NCI-H146 treated with DMSO at 0.1 percent for 48 hours (cell line): Measurements from ENCODE around the gene SETBP1.
A peak's percentile ranks its signal among the peaks of the same experiment; 100 is the strongest.

ENCODE experiments used
- DNase-seq: peaks from one replicate; lab custom pipeline; 2025; ENCODE audit not compliant: unreplicated experiment; lab: John Stamatoyannopoulos, UW

Gene SETBP1

DNA sequence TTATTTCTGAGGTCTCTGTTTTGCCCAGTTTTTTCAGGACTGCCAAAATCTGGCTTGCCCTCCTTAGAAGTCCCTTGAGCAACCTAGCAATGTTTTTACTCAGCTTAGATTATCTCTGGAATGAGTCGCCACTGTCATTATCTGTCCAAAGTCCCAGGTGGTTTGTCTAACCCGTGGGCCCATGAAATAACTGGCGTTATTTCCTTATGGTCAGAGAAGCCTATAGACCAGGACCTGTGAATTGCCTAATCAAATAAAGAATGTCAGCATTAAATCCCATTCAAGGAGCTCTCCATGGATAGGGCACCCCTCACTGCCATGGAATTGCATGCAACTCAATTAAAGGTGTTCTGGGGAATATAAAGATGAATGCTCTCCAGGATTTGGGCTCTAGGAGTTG lies 373.9 kb downstream of the SETBP1 start:
- DNase-seq, result no peak

DNA sequence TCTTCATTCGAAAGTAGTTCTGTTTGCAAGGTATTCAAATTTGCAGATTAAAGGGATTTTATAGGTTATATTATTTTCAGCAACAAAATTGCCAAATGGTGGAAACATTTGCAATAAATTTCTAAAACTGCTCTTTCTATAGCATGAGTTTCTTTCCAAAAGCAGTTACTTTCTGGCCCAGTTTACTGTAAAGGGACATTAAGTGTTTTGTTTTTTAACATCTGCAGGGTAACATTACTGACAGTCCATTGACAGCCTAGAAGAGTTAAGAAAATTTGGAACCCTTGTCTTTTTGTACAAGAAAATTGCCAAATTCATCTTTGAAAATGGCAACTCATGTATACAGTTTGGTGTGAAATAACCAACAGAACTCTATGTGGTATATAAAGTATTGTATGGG lies 375.1 kb downstream of the SETBP1 start:
- no peak for DNase-seq

DNA sequence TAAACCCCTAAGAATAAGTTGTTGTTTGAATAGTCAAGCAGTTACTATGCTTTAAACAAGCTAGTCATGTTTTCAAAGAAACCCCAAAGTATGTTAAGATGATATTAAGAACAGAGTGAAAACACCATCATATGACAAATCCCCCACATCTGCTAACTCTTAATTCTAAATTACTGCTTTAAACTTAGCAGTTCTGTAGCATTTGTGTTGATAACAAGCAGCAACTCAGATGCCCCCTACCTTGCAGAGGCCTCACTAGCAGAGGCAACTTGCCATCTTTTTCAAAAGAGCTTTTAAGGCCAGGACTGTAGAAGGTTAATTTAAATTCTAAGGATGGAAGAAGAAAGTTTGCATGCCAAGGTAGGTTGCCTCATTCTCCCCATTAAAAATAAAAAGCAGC lies 376.2 kb downstream of the SETBP1 start:
- DNase-seq, result no peak

DNA sequence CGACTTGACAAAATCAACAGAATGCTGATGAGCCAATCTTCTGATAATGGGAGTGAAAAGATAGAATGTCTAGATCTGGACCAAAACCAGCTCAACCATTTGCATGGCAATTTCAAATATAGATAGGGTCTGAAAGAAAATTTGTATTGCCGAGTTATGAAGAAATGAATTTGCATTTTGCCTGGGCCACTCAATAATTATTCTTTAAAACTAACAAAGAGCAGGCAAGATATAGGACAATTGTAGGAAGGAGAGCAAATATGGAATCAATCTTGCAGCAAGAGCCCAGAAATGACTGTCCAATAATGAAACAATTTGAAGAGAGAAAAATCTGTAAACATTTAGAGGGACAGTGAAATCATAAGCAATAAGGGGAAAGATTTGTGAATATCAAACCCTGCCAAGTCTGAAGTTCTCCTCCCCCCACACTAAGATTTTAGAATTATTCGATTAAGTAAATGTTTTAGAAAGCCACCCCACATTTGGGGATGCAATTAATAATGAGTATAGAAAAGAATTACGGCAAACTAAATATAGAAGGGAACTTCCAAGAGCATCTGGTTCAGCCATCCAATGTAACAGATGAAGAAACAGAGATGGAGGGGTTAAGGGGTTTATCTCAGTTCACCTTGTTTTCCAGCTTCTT lies 377.4 kb downstream of the SETBP1 start:
- DNase-seq, result no peak

DNA sequence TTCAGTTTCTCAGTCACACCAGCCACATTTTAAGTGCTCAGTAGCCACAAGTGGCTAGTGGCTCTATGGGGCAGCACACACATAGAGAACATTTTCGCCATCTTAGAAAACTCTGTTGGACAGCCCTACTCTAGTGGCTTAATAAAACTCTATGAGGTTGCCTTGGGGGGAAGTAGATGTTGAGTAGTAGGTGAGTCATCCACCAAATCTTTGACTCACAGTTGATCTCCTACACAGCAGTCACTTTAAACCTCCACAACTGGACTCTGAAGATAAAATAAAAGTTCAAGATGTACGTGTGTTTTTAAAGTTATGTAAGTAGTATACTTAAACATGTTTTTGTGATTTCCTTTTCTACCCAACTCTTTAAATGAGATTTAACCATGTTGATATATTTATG lies 379.0 kb downstream of the SETBP1 start:
- no peak for DNase-seq

DNA sequence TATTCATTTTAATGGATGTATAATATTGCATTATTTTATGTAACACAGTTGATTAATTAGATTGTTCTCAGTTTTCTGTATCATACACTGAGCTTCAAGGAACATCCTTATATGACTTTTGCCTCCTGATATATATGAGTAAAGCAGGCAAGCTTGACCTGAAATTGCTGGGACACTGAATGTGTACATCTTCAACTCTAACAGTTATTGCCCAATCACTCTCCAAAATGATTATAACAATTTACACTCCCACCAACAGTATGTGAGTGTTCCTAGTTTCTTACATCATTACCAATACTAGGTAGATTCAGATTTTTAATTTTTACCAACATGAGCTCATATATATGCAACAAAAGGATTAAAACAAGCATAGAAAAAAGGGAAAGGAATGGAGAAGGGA lies 379.4 kb downstream of the SETBP1 start:
- no peak for DNase-seq

DNA sequence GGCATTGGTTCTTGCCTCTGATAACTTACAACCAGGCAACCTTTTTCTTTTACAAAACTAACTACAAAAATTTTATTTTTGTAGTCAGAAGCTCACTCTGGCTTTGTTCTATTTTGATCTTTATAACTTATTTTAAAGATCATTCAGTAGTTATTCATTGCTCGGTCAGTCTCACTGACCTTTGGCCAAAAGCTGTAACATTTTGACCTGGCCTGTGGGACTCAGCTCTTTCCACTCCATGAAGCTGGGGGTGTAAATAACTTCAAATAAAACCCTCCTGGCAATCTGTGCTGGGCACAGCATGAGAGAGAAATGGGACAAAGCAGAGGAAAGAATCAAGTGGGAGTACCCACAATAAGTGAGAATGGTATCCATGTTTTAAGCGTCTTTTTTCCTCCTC lies 380.7 kb downstream of the SETBP1 start:
- no peak for DNase-seq

DNA sequence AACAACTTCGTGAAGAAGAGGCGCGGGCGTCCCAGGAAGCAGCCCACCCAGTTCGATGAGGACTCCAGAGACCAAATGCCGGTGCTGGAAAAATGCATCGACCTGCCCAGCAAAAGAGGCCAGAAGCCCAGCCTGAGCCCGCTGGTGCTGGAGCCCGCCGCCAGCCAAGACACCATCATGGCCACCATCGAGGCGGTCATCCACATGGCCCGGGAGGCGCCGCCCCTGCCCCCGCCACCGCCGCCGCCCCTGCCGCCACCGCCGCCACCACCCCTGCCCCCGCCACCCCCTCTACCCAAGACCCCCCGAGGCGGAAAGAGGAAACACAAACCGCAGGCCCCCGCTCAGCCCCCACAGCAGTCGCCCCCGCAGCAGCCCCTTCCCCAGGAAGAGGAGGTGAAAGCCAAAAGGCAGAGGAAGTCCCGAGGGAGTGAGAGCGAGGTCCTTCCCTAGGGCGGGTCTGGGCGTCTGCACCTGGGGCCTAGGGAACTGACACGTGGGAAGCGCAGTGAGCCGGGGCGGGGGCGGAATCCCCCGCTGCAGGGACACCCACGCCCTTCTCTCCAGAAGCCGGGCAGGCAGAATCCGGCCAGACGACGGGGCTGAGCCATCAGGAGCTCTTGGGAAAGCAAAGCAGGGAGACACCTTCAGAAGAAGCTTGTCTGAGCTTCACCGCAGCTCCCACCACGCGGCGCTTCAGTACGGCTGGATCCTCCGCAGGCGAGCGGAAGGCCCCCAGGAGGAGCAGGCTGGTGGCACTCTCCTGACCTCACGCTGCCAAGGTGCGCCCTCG lies 382.8 kb downstream of the SETBP1 start:
- DNase-seq, result no peak

DNA sequence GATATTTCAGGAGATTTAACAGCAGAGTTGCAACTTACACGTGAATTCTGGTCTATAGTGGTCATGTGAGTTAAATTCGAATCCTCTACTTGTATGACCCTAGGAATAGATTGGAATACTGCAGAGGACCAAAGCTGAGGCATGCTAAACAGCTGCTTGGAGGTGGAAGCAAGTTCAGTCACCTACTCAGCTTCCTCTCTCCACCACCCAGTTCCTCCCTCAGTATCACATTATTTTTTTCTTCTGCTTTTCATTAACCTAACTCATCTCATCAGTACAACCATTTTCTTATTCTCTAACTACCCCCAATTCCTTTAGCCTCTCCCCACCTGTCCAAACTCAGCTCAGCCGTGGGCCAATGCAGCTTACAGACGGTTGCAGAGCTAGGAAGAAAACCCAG lies 385.5 kb downstream of the SETBP1 start:
- DNase-seq, result no peak

DNA sequence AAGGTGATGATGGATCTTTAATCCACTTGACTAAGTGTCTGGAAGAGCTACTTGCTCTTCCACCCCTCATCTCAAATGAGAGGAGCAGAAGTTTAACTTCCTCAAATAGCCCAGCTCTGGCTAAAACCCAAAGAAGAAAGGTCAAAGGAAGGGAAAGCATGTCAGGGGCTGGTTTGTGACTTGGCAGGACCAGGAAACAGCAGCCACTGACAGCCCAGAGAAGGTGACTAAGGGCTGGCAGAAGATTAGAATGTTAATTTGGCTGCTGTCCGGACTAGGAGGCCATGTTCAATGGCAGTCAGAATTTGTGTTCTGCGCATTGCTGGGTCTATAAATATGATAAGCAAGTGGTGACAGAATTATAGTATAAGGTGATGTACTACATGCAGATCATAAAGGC lies 386.2 kb downstream of the SETBP1 start:
- no peak for DNase-seq

DNA sequence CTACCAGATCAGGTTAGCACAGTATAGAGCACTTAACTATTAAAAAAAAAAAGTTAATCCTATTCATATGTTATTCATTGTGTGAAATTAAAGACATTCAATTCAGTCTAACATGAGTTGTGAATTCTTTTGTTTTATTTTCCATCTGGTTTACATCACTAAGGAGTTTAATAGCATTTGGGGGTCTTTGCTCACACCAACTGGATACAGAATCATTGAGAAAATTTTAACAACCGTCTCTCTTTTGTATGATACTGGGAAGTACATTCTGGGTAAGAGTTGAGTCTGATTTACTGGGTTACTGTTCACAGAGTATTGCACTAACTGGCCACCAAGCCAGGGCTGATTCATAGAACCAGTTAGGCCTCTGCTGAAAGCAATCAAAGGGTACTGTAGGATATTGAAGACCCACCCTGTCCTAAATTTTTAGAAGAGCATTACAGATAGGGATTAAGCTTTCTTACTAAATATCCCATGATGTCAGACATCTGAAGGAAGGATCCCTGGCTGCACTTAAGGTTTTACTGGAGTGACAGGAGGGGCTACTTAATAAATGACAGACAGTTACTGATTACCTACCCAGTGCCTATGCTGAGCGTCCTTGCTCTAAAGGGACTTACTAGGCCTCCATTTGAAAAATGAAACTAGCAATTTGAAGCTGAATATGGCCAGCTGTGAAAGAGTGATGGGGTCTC lies 387.9 kb downstream of the SETBP1 start:
- no peak for DNase-seq

DNA sequence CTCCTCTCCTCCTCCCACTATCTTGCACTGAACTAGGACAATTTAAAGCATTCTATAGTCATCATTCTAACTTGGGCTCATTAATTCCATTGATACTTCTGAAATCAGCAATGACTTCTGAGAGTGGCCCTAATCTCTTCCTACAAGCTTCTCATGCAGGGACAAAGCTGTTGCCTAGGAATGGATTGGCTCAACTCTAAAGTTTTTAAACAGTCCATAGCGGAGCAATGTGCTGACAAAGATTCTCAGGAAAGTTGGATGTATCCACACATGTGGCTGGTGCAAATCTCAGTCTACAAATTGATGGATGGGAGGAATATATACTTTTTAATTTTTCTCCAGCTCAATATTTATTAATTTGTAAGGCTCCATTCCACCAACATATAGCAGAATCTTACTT lies 388.9 kb downstream of the SETBP1 start:
- no peak for DNase-seq

DNA sequence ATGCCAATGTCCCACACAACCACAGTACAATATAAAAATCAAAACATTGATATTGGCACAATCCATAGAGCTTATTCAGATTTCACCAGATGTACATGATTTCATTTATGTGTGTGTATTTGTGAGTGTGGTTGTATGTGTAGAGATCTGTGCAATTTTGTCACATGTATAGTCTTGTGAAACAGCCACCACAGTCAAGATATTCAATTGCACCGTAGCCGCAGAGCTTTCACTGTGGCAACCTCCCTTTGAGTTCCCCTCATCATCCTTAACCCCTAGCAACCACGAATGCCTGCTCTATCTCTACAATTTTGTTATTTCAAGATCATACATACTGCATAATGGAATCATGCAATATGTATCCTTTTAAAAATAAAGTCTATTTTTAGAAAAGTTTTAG lies 391.3 kb downstream of the SETBP1 start:
- DNase-seq, result no peak

DNA sequence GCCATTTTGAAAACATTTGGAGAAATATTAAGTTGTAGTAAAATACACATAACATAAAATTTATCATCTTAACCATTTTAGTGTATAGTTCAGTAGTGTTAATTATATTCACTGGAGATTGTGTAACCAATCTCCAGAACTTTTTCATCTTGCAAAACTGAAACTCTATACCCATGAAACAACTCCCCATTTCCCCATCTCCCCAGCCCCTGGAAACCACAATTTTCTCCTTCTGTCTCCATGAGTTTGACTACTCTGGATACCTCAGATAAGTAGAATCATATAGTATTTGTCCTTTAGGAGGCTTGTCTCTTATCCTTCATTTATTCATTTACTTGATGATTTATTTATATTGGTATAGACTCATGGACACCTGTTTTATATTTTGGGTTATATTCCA lies 392.9 kb downstream of the SETBP1 start:
- no peak for DNase-seq

DNA sequence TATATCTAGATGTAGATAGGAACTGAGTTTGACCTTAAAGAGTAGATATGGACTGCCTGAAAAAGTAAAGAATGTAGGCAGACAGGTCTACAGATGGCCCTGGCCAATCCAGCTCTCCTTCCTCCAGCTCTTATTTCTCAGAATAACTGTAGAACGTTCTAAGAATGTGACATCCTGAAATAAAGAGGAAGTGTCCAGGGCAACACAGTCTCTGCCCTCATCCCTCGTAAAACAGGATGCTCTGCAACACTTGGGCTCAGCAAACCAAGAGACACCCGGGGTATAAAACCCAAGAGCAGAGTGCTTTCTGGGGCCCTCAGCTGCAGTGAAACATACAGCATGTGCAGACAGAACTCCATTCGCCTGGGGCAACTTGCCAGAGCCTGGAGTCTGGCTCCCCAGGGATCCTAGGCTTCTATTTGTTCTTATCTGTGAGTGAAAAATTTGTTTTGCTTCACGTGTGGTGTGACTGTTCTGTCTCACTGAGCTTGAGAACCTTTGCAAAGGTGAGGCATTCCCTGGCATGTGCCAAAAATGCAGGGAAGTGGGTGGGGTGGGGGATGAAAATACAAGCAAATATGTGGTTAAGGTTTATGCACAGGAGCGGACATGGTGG lies 401.0 kb downstream of the SETBP1 start:
- DNase-seq, result peak; percentile 24

DNA sequence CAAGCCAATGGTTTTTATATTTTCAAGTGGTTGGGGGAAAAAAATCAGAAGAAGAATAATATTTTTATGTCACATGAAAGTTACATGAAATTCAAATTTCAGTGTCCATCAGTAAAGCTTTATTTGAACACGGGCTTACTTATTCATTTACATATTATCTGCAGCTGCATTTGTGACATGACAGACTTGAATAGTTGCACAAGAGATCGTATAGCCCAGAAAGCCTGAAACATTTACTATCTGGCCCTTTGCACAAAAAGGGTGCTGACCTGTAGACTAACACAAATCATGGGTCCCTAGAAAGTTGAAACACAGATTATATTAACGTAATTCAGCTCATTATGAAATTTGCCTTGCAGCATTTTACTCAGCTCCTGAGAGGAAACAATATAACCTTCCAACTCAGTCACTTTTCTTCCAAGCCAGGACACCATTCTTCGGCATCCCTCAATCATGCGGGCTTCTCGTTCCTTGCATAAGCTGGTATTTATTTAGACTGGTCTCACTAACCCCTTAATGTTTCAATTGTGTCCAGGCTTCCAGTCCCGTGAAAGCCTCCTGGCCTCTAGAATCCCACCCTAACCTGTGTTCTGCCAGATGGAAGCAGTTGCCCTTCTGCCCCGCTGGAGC lies 402.7 kb downstream of the SETBP1 start:
- DNase-seq, result no peak

DNA sequence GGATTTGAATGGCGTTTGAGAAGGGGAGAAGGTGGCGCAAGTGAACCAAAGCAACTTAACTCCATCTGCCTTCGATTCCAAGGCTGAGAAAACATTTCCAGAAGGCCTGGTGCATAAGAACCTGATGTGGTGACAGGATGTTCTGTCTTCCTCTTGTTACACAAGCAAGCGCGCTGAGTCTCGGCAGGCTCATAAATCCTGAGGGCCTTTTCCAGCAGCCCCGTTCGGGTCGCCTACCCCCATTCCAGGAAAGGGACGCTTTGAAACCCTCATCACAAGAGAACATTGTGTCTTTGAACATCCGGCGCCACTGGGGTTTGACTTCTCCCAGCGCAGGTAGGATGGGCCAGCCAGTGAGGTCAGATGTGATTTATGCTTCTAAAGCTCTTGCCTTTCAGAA lies 403.5 kb downstream of the SETBP1 start:
- DNase-seq, result no peak

DNA sequence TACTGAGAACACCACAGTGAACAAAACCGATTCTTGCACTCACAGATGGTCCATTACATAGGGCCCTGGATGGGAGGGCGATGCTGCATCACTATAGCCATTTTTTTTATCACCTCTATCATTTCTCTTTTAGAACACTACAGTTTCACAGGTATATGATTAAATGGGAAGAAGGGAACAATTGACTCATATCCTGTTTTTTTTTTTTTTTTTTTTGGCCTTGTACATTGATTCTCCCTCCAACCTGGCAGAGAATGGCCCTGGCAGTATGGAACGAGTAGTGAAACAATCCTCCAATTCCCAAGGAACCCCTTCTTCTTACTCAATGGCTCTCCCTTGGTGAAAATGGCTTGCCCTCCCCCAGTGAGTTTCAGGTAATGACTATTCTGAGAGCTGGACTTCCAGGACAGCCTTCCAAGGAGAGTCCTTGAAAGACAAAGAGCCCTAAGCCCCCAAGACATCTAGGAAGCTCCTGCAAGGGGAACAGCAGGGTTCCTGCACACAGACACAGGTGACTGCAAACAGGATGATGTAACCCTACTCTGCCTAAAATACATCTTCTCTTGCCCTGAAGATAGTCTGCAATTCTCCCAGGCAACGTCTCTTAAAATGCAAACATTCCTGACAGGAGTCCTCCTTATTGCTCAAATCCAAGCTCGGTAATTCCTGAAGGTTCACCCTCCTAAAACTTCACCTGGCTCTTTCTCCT lies 405.4 kb downstream of the SETBP1 start:
- no peak for DNase-seq

DNA sequence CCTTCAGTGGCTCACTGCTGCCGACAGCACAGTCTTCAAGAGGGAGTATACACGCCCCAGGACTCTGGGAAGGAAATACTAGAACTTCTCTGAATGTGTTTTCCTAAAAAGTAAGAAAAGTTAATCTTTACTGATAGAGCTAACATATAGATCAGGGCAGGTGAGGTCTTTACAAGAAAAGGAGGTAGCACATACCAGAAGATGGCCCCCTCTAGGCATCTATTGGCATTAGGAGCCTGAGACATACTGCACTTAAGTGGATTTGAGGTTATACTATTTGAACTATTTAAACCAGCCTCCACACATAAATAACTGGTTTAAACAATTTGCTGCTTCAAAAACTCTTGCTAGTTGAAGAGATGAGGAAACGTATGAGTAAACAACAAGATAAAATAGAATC lies 406.1 kb downstream of the SETBP1 start:
- no peak for DNase-seq

DNA sequence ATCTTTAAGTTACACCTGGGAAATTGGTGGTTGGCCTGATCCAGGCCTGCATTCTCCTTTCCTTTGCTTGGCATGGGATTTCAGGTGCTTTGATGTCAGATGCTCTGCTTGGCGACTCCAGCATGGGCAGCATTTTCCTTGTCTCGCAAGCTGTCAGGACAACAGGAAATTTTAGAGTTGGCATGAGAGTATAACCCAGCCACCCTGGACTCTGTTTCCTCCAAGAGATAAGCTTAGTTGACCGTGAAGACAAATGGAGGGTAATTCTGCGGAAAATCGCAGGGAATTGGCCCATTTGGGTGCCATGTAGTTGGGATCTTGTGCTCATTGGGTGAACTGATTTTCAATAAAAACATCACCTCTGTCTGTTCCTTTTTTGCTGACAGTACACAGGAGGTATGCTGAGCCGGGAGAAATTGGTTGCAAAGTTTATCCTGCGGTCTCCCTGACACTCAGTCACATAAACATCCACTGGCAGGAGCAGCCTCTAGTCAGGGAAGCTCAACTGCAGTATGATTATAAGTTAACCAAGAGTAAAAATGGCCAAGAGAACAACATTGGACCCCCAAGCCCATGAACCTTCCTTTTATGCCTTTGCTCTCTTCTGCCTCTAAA lies 409.9 kb downstream of the SETBP1 start:
- DNase-seq, result no peak
